ENCODE measurements around the gene RANBP17. TPM values are rescaled to one million over a fixed set of nuclear protein-coding genes. Genes with fewer than 3 reads are reported as not detected.

RANBP17 gene
- total and polyA plus RNA-seq, 9 of the 15 experiments (the other 6 are each of a cell fraction or from before 2014, with no cell fraction given): not detected

GRCh38 chr5:171299228-171299627 lies 437.4 kb downstream of the RANBP17 start:
- Histone ChIP-seq H3K79me2 (ENCODE audit: control insufficient read depth, insufficient read depth, low read length) (no peaks in the 10 kb centered on the region), H3K4me3 (no peak overlapping the region), H3K27ac (ENCODE audit: extremely low read depth, low read depth, low read length) (no peak overlapping the region), H3K4me1 (replicated peaks in 1 of 2; ENCODE audit: control insufficient read depth in 2 of 2, insufficient read depth in 2 of 2, low read length in 2 of 2) (no peaks in the 10 kb centered on the region), H3K4me2 (ENCODE audit: insufficient read depth, low read length) (no peak overlapping the region), H3K36me3 (ENCODE audit: control insufficient read depth, insufficient read depth, low read length) (no peaks in the 10 kb centered on the region), H3K9me1 (ENCODE audit: control insufficient read depth, insufficient read depth, low read length) (no peaks in the 10 kb centered on the region), H4K20me1 (replicated peaks; ENCODE audit: control insufficient read depth, insufficient read depth, low read length) (no peaks in the 10 kb centered on the region), H3K27me3 (ENCODE audit: control insufficient read depth in 2 of 2, insufficient read depth in 2 of 2, low read length in 2 of 2) (peaks cover 0 to 22% of the 10 kb centered on the region in 2 experiments; a peak in 3 of 5 replicates), H3K9ac (ENCODE audit: insufficient read depth in 1 of 2, low read depth in 2 of 2, low read length in 2 of 2) (no peak overlapping the region), H3K9me3 (replicated peaks; ENCODE audit: control insufficient read depth, insufficient read depth, low read depth, low read length) (no peaks in the 10 kb centered on the region), H2AFZ (ENCODE audit: low read depth, low read length) (no peak overlapping the region)
- FAIRE-seq (no peak), ATAC-seq (no peak), DNase-seq (ENCODE audit: extremely low read depth in 1 of 4, low spot score in 3 of 4) (no peak)
- no peak for TF ChIP-seq HNRNPK (IDR thresholded peaks at IDR 0.05; ENCODE audit: low read depth, low read length, poor library complexity, severe bottlenecking)
- TF ChIP-seq, protein P1, sequence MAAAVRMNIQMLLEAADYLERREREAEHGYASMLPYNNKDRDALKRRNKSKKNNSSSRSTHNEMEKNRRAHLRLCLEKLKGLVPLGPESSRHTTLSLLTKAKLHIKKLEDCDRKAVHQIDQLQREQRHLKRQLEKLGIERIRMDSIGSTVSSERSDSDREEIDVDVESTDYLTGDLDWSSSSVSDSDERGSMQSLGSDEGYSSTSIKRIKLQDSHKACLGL (CRISPR knock-in tag; IDR thresholded peaks at IDR 0.05; ENCODE audit: borderline replicate concordance, poor library complexity, severe bottlenecking): no peak
- TF ChIP-seq CHD7 (IDR thresholded peaks at IDR 0.05; ENCODE audit: low read depth, low read length): no peak
- no peak for TF ChIP-seq ZNF354B (CRISPR knock-in tag; IDR thresholded peaks at IDR 0.05)
- no peak for TF ChIP-seq NFXL1 (CRISPR knock-in tag; IDR thresholded peaks at IDR 0.05)
- no peak for TF ChIP-seq HNRNPL (IDR thresholded peaks at IDR 0.05; ENCODE audit: low read depth, low read length)
- TF ChIP-seq ETV5 (CRISPR knock-in tag; IDR thresholded peaks at IDR 0.05; ENCODE audit: low read depth): no peak
- no peak for TF ChIP-seq ARHGAP35 (IDR thresholded peaks at IDR 0.05; ENCODE audit: partially characterized antibody)
- in situ Hi-C loops (cut with MboI) (no loop called here), intact Hi-C loops (cut with micrococcal nuclease) (no loop called here)
- CTCF ChIA-PET (ENCODE audit: low intra/inter-chr PET ratio): no interaction called here
- BruUV-seq (replicated peaks): no TSS peak
- POLR2A ChIA-PET: no interaction called here
- WGBS (ENCODE audit: insufficient coverage, low coverage, missing lambda C conversion rate): 0% methylated on average over 4 of the region's 4 CpGs

Data from K562 (cell line).